Measurements from ENCODE around the gene STYXL1. TPM values are rescaled to one million over a fixed set of nuclear protein-coding genes. Genes with fewer than 3 reads are reported as not detected.
"Not testable (repeated sequence)": the region's sequence is repeated elsewhere in the genome, so short reads cannot be mapped to it uniquely, and the experiment has no call there.

STYXL1 gene
- total and polyA plus RNA-seq, 7 donors, result 9.4 to 81.4 (median 30.7) TPM

DNA sequence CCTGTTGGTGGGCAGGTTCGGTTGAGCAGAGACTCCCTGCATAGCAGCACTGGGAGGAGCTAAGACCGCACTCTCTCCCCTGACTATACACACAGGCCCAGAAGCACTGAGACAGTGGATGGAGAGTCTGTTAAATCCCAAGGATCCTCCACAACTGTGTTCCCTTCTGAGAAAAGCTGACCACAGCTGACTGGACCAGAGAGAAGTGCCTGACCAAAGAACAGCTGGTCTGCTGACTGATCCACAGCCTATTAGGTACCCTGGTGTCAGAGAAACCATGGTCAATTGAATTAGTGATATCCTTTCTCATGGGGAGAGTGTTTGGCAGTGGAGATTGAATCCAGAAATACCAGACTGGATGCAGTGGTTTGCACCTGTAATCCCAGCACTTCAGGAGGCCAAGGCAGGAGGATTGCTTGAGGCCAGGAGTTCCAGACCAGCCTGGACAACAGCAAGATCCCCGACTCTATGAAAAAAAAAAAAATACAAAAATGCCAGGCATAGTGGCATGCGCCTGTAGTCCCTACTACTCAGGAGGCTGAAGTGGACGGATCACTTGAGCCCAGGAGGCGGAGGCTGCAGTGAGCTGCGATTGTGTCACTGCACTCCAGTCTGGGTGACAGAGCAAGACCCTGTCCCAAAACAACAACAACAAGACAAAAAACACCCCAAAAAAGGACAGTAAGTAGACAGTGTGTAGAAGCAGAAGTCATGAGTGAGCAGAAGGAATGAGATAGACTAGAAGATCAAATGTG, 25.6 kb downstream of the STYXL1 start:
- no peak overlapping the region for H3K27ac ChIP-seq
- peaks cover 0 to 24% (median 8%) of the 10 kb centered on the region in 4 donors for H3K36me3 ChIP-seq
- TF ChIP-seq POLR2AphosphoS5 (IDR thresholded peaks at IDR 0.05) (no peak), EP300 (IDR thresholded peaks at IDR 0.05) (no peak), POLR2A (IDR thresholded peaks at IDR 0.05) (no peak)
- TF ChIP-seq, protein P1, sequence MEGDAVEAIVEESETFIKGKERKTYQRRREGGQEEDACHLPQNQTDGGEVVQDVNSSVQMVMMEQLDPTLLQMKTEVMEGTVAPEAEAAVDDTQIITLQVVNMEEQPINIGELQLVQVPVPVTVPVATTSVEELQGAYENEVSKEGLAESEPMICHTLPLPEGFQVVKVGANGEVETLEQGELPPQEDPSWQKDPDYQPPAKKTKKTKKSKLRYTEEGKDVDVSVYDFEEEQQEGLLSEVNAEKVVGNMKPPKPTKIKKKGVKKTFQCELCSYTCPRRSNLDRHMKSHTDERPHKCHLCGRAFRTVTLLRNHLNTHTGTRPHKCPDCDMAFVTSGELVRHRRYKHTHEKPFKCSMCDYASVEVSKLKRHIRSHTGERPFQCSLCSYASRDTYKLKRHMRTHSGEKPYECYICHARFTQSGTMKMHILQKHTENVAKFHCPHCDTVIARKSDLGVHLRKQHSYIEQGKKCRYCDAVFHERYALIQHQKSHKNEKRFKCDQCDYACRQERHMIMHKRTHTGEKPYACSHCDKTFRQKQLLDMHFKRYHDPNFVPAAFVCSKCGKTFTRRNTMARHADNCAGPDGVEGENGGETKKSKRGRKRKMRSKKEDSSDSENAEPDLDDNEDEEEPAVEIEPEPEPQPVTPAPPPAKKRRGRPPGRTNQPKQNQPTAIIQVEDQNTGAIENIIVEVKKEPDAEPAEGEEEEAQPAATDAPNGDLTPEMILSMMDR (IDR thresholded peaks at IDR 0.05), result no peak
- H3K4me1 ChIP-seq, result peaks cover 0 to 5% (median 0%) of the 10 kb centered on the region in 4 donors
- H3K4me3 ChIP-seq, result no peak overlapping the region
- WGBS, 2 donors, result 94 to 96% methylated on average over 7 of the region's 7 CpGs
- H3K9me3 ChIP-seq, result no peaks in the 10 kb centered on the region
- intact Hi-C loops (cut with DNase I), result no loop called here
- no peak for DNase-seq
- H3K27me3 ChIP-seq, result no peaks in the 10 kb centered on the region

GRCh38 chr7:76020031-76020714, 27.6 kb downstream of the STYXL1 start:
- H3K9me3 ChIP-seq, result no peaks in the 10 kb centered on the region
- H3K4me3 ChIP-seq, result no peak overlapping the region
- no peak overlapping the region for H3K27ac ChIP-seq
- no peaks in the 10 kb centered on the region for H3K27me3 ChIP-seq
- peaks cover 0 to 5% (median 0%) of the 10 kb centered on the region in 4 donors for H3K4me1 ChIP-seq
- 42 to 45% methylated on average over 6 of the region's 6 CpGs for WGBS, 2 donors
- intact Hi-C loops (cut with DNase I), result loop anchor here (1.0 kb wide), 1 partner anchor 154 kb away; no protein-coding TSS in a partner anchor
- H3K36me3 ChIP-seq, result peaks cover 0 to 24% (median 8%) of the 10 kb centered on the region in 4 donors
- TF ChIP-seq POLR2AphosphoS5 (IDR thresholded peaks at IDR 0.05), result no peak
- TF ChIP-seq, protein P1 (IDR thresholded peaks at IDR 0.05), result peak; percentile 81 to 91 (median 89)
- peak; percentile 82 for DNase-seq

GRCh38 chr7:76018520-76018919, 29.3 kb downstream of the STYXL1 start:
- peaks cover 0 to 24% (median 8%) of the 10 kb centered on the region in 4 donors for H3K36me3 ChIP-seq
- intact Hi-C loops (cut with DNase I); H3K4me3 ChIP-seq; H3K4me1 ChIP-seq; H3K27me3 ChIP-seq; H3K9me3 ChIP-seq; H3K27ac ChIP-seq; DNase-seq: not testable (repeated sequence)
- WGBS, 2 donors, result 97 to 98% methylated on average over 4 of the region's 4 CpGs

DNA sequence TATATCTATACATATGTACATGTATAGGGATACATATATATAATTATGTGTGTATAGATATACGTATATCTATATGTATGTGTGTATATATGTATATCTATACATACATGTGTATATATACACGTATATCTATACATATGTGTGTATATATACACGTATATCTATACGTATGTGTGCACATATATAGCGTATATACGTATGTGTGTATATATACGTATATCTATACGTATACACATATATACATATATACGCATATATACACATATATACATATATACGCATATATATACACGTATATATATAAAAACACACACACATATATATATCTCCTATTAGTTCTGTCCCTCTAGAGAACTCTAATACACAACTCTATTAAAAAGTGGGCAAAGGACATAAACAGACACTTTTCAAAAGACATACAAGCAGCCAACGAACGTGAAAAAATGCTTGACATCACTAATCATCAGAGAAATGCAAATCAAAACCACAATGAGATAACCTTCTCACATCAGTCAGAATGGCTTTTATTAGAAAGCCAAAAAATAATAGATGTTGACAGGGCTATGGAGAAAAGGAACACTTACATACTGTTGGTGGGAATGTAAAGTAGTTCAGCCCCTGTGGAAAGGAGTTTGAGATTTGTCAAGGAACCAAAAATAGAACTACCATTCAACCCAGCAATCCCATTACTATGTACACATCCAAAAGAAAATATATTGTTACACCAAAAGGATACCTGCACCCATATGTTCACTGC, 31.4 kb downstream of the STYXL1 start:
- H3K27me3 ChIP-seq, result no peaks in the 10 kb centered on the region
- peaks cover 0 to 10% (median 5%) of the 10 kb centered on the region in 4 donors for H3K36me3 ChIP-seq
- no peak overlapping the region for H3K4me3 ChIP-seq
- TF ChIP-seq POLR2A (IDR thresholded peaks at IDR 0.05) (no peak), POLR2AphosphoS5 (IDR thresholded peaks at IDR 0.05) (no peak), EP300 (IDR thresholded peaks at IDR 0.05) (no peak)
- TF ChIP-seq, protein P1 (IDR thresholded peaks at IDR 0.05), result no peak
- no peaks in the 10 kb centered on the region for H3K9me3 ChIP-seq
- WGBS, 2 donors, result 93 to 97% methylated on average over 13 of the region's 13 CpGs
- H3K27ac ChIP-seq, result no peak overlapping the region
- DNase-seq, result no peak
- peaks cover 0 to 15% (median 7%) of the 10 kb centered on the region in 4 donors for H3K4me1 ChIP-seq
- intact Hi-C loops (cut with DNase I), result no loop called here

DNA sequence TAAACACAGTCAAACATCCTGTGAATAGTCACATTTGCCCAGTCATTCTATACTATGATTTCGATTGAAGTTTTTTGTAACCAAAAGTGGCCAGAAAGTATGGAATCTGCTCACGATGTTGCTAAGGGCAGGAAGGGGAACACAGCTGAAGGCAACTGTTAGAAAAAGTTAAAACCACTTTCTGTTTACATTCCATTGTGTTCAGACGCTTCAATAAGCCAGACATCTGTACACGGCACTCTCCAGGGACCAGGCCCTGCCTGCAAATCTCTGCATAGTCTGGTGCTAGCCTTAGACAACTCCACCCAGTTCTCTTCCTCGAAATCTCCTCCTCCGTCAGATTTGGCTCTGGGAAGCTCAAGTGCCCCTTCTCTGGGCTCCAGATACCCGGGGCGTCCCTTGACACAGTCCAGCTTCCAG, 36.3 kb downstream of the STYXL1 start:
- 67 to 88% methylated on average over 8 of the region's 8 CpGs for WGBS, 2 donors

More for the DNA sequence above, 36.3 kb downstream of the STYXL1 start:
- Histone ChIP-seq H3K4me1 (peaks cover 0 to 16% (median 13%) of the 10 kb centered on the region in 4 donors), H3K27ac (peak overlapping the region; percentile 52 to 70 (median 62)), H3K36me3 (no peaks in the 10 kb centered on the region), H3K27me3 (no peaks in the 10 kb centered on the region), H3K9me3 (no peaks in the 10 kb centered on the region), H3K4me3 (no peak overlapping the region)
- intact Hi-C loops (cut with DNase I), result no loop called here
- TF ChIP-seq POLR2A (IDR thresholded peaks at IDR 0.05) (no peak), EP300 (IDR thresholded peaks at IDR 0.05) (no peak), POLR2AphosphoS5 (IDR thresholded peaks at IDR 0.05) (peak in 2 of 4 donors; percentile 24 to 32)
- TF ChIP-seq, protein P1 (IDR thresholded peaks at IDR 0.05), result no peak
- DNase-seq, result peak; percentile 79

All from sigmoid colon (tissue), 7 donors.